Erythroblast (primary cell): ENCODE data around the gene GTF3C1.

Source experiments
- DNase-seq, 2 experiments: peaks; one replicate each; lab custom pipeline; 2025; lab: John Stamatoyannopoulos, UW
- GATA1 ChIP-seq: IDR thresholded peaks from 2 replicates; pipeline ENCODE4 v1.6.1; 2011; ENCODE audit warnings: low read depth, mild to moderate bottlenecking, control low read depth, low read length, moderate library complexity
- POLR2A ChIP-seq: IDR thresholded peaks from 2 replicates; pipeline ENCODE4 v1.6.1; 2011; ENCODE audit warnings: mild to moderate bottlenecking, low read length

Gene GTF3C1

GRCh38 chr16:27498916-27499658 lies 50.6 kb downstream of the GTF3C1 start:
- no peak for TF ChIP-seq GATA1
- no peak for TF ChIP-seq POLR2A
- DNase-seq = no peak

- TF ChIP-seq GATA1 (no peak), POLR2A (no peak)
- no peak for DNase-seq
Observed at GRCh38 chr16:27498031-27498825, 51.5 kb downstream of the GTF3C1 start.

- DNase-seq = no peak
- TF ChIP-seq GATA1 (no peak), POLR2A (no peak)
Observed at GRCh38 chr16:27495191-27495590, 54.5 kb downstream of the GTF3C1 start.

- TF ChIP-seq GATA1 = no peak
- no peak for TF ChIP-seq POLR2A
- no peak for DNase-seq
Observed at GRCh38 chr16:27492588-27492979, 57.1 kb downstream of the GTF3C1 start.

DNA sequence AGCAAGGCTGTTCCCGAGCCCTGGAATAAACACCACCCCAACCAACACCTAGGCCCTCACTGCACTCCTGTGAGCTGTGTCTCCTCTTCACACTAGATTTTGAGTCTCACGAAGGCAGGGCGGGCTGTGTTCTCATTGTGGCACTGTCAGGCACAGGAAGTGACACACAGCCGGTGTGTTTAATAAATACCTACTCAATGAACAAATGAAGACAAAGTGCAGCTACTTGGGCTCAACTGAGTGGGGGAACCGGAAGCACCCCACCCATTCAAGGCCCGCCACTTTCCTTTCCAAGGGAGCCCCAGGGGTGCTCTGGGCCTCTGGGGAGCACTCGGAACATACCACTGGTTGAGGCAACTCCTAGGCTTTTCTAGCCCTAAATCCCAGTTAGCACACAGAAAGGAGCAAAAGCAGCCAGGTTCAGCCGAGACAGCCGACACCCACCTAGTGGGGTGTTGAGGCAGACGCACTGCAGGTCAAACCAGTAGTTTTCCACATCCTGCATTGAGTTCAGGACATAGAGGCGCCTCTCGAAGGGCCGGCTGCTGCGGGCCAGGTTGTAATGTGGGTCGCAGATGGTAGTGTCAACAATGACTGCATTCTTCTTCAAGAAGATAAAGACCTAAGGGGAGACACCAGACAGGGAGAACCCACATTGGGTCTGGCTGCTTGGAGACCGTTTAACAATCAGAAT lies 57.7 kb downstream of the GTF3C1 start:
- TF ChIP-seq GATA1 (no peak), POLR2A (no peak)
- no peak for DNase-seq

GRCh38 chr16:27489906-27490305 lies 59.8 kb downstream of the GTF3C1 start:
- TF ChIP-seq GATA1 (no peak), POLR2A (no peak)
- DNase-seq = no peak

- TF ChIP-seq GATA1 = no peak
- TF ChIP-seq POLR2A = no peak
- no peak for DNase-seq
Observed at GRCh38 chr16:27489421-27489820, 60.3 kb downstream of the GTF3C1 start.

- no peak for TF ChIP-seq GATA1
- no peak for TF ChIP-seq POLR2A
- DNase-seq = no peak
Observed at GRCh38 chr16:27486760-27487159, 63.0 kb downstream of the GTF3C1 start.

DNA sequence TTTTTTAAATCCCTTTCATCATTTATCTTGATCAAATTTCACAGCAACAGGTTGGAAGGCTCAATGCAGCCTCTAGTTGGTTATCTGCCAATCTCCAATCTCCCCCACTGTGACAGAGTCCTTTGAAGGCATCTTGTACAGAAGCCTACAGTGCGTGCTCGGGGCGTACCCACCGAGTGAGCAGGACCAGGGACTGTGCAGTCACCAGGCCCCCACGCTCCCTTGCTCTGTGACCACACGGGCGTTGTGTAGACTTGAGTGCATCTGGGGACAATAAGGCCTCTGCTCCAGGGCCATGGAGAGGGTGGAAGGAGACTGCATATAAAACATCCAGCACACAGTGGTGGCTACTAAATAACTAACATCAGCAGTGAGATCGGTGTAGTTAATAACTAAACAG lies 63.4 kb downstream of the GTF3C1 start:
- TF ChIP-seq POLR2A (no peak), GATA1 (no peak)
- no peak for DNase-seq

DNA sequence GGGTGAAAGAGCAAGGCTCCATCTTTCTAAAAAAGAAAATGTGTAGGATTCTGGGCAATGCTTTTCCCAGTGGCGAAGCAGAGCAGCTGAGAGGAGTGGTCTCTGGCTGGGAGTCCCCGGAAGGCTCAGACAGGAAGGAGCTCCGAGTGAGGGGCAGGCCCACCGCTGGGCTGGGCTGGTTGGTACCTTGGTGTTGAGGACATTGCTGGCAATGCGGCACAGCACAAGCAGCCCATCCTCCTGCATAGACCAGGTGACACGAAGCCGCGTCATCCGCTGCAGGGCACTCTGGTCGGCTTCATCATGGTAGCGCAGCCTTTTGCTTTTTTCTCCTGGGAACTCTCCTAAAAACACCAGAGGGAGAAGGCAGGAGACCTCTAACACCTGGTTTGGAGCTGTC lies 63.9 kb downstream of the GTF3C1 start:
- DNase-seq = no peak
- TF ChIP-seq GATA1 (no peak), POLR2A (no peak)

GRCh38 chr16:27485126-27485525 lies 64.6 kb downstream of the GTF3C1 start:
- TF ChIP-seq GATA1 (no peak), POLR2A (no peak)

GRCh38 chr16:27483624-27484023 lies 66.1 kb downstream of the GTF3C1 start:
- TF ChIP-seq GATA1 (no peak), POLR2A (no peak)
- DNase-seq = no peak

More at GRCh38 chr16:27485126-27485525, 64.6 kb downstream of the GTF3C1 start:
- no peak for DNase-seq

GRCh38 chr16:27483088-27483437 lies 66.7 kb downstream of the GTF3C1 start:
- no peak for TF ChIP-seq POLR2A
- TF ChIP-seq GATA1 = no peak
- no peak for DNase-seq

DNA sequence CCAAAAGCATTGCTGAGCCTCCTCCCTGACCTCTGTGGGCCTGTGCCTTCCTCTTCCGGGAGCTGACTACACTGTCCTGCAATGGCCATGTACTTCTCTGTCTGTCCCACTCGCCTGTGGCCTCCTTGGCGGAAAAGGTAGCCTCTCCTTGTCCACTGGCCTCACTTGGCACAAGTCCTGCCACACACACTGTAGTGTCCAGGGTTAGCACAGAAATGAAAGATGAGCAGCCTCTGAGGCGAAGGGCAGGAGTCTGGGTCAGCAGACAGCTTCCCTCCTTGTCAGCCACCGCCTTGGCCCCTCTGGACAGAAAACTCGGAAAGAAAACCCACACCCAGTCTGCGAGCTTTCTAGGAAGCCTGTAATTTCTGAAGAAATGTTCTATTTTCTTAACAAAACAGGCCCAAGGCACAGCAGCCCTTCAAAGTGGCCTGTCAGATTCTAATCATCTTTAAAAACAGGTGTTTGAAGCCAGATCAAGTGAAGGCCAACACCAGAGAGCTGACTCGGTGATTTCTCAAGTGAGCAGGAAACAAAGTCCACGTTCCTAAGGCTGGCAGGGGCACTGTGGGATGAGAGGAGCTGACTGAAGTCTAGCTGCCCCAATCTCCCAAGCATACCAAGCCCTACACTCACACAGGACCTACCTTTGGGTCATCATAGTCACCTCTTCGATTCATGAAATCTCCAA lies 67.2 kb downstream of the GTF3C1 start:
- TF ChIP-seq GATA1 (no peak), POLR2A (no peak)
- no peak for DNase-seq
